D341Med (cell line): ENCODE results near the gene XIRP1.

Source experiments
- DNase-seq: peaks from one replicate; pipeline ENCODE4 v3.0.0; 2012; ENCODE audit warnings: low spot score

The XIRP1 gene

GRCh38 chr3:39208463-39209055, 16.2 kb upstream of the XIRP1 start:
- peak; percentile 60 for DNase-seq

DNA sequence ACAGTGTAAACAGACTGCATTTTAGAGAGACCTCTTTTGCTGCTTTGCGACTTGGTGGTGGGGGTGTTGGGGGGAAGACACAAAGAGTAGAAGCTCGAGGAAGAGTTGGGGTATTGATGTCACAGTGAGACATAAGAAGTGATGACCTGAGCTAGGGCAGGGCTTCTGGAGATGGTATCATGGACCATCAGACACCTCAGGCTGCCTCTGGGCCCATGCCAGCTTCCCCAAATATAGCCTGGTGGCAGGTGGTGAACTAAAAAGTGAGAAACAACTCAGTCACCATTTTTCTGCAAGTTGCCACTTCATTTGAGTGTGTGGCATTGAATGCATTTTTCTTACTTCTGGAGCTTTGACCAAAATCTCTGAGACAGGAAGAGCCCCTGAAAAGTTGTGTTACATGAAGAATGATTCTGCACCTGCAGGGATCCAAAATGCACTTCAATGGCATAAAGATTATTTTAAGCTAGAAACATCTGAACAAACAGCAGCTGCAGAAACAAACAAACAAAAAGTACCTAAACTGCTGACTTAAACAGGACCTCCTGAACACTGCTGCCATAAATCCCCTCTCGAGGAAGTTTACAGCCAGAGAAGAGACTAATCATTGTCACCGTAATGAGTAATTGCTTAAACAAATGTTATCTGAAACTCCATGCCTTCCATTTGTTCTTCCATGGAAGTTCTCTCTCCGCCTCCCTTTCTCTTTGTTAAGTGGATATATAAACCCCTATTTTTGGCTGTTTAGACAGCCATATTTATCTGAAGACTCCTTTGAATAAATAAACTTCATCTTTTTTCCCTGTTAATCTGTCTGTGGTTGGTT, 15.2 kb upstream of the XIRP1 start:
- DNase-seq, result no peak

DNA sequence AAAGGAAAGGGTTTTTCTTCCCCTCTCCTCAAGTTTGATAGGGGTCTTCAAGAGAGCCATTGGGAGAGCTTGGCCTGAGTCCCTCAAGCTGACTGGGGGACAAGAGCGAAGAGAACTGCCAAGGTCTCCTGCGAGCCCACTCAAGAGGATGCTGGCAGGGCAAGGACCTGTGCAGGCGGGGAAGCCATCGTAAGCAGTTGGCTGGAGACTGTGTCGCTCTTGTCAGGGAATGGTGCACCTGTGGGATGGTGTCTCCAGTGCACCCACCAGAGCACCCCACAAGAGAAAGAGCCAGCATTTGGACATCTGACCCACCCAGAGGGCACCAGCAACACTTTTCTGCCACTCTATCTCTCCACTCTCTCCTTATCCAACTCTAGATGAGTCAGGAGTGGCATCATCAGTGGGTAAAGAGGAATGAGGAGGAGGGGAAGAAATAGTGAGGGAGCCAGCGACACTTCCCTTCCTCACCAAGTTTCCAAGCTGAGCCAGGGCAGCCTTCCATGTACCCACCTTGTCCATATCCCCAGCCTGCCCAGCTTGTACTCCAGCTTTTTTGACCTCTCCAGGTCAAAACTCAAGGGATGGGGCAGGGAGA, 13.6 kb upstream of the XIRP1 start:
- no peak for DNase-seq

GRCh38 chr3:39205131-39205530, 12.7 kb upstream of the XIRP1 start:
- no peak for DNase-seq

GRCh38 chr3:39203860-39204259, 11.5 kb upstream of the XIRP1 start:
- DNase-seq, result no peak

DNA sequence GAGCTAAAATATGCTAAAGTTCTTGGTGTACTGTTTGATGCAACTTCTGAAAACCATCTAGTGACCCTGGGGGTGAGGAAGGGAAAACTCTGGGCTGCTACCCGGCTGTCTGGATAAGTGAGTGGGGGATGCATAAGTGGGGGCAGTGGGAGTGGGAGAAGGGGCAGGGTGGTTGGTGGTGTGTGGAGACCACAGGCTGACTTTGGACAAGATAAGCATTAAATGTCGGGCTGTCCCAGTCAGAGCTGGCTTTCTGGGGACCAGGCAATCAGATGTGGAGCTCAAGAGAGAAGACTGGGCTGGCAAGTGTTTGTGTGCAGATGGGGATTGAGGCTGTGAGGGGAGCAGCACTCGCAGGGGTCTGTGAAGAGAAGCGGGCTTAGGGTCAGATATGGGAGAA, 11.0 kb upstream of the XIRP1 start:
- no peak for DNase-seq

GRCh38 chr3:39202094-39202493, 9.7 kb upstream of the XIRP1 start:
- no peak for DNase-seq

DNA sequence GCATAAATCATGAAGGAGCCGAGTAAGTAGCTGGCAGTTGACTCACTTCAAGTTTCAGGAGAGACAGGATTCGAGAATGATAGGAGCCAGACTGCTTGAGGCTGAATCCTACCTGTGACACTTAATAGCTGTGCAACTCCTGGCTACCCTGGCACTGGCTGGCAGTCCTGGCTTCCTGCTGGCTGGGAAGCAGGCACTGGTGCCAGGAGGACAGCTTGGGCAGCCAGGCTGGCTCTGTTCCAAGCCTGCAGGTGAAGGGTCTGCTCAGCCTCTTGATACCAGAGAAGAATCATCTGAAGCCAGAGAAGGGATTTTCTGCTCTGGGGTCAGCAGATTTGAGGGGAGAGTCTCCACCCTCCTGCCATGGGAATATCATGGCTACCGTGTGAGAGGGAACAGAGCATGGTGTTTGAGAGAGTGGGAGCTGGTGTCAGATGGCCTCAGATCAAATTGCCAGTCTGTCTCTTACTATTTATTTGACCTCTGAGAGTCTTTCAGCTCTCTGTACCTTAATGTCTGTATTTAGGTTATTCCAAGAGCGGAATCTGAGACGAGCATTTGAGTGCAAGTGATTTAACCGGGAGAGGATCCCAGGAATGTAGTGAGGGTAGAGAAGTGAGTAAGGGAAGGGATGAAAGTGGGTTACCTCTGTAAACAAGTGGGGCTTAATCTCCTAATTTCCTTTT, 4.4 kb upstream of the XIRP1 start:
- no peak for DNase-seq

GRCh38 chr3:39196034-39196433, 3.6 kb upstream of the XIRP1 start:
- DNase-seq, result no peak

DNA sequence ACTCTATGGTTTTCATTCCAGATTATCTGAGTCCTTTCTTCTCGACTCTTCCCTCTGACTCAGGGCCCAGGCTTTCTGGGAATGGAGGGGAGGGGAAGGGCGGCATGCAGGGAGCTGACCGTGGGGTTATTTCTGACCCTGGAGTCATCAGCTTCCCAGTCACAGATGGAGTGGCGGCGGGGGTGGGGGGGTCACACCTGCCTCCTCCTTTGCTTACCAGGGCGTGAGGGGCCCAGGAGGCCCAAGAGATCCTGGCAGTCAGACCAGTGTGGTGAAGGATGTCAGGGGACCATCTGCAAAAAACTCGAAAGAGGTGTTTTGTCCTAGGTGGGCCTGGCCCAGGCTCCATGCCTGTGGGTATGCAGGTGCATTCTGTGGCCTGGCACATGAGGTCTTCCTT, 996 bp upstream of the XIRP1 start:
- no peak for DNase-seq

- no peak for DNase-seq
Measured at GRCh38 chr3:39191773-39192172, 622 bp downstream of the XIRP1 start.

- no peak for DNase-seq
Measured at GRCh38 chr3:39191111-39191510, 1.3 kb downstream of the XIRP1 start.

DNA sequence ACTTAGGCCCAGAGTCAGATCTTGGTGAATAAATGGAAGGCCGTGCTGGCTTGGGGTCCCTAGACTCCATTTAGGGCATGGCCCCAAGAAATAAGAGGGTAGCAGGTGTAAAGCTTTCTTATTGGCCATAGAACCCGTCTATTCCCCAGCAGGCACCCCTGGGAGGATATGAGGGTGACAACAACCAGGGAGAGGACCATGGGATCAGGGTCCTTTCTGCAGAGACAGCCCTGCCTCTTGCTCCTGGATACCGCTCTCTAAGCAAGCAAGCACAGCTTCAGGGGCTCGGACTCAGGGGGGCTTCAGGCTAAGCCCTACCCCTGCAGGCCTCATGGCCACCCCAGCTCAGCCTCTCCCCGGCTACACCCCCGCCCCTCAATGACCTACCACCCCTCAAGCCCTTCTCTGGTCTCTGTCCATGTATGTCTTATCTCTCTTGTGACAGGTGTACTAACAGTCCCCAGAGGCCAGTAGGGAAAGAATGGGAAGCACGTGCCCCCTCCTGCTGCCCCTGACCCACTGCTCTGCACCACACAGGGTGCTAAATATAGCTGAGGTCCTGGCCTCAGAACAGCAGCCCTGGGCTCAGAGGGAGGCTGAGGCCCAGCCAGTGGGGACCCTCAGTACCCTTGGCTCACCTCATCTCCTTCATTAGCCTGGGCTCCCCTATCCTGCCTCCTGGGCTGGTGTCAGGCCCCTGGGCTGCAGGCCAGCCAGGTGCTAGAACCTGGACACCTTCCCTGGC, 1.9 kb downstream of the XIRP1 start:
- DNase-seq, result no peak

DNA sequence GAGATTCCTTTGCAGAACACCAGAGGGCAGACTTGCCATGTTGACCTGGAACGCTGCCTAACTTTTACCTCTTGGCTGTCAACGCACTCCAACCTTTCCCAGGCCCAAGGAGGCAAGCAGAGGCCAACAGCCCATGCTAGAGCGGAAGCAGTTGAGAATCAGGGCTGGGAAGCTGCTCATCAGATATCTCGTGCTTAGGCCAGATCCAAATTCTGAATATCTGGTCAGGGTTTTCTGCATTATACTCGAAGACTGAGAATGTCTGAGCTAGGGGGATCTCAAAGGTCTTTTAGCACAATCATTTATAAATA, 2.5 kb downstream of the XIRP1 start:
- peak; percentile 79 for DNase-seq

GRCh38 chr3:39189150-39189958, 3.0 kb downstream of the XIRP1 start:
- no peak for DNase-seq

DNA sequence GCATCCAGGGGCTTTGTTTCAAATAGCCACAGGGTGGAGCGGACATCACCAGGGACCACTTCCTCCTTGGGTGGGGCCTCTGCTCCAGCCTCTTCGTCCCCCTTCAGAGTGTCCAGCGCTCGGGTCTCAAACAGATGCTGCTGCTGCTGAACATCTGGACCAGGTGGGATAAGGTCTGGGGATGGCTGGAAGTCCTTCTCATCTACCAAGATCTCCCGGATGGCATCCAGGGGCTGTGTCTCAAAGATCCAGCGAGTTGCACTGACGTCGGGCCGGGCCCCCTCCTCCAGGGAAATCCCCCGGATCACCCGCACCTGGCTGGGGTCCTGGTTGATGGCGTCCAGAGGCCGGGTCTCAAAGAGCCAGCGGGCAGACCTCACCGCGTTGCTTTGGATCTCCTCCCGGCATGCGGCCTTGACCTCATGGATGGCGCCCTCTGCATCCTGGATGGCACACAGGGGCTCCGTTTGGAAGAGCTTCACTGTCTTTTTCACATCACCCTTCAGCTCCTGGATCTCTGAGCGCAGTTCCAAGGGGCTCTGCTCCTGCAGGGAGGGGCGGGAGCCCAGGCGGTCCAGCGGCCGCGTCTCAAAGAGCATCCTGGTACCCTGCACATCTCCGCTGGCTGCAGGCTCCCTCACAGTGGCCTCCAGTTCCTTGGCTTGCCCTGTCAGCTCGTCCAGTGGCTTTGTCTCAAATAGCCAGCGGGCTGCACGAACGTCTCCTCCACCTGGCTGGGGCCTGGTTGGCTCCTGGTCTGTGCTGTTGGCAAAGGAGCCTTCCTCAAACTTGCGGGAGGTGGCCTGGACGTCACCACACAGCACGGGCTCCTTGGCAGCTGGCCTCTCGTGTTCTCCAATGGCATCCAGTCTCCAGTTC, 3.9 kb downstream of the XIRP1 start:
- DNase-seq, result no peak

DNA sequence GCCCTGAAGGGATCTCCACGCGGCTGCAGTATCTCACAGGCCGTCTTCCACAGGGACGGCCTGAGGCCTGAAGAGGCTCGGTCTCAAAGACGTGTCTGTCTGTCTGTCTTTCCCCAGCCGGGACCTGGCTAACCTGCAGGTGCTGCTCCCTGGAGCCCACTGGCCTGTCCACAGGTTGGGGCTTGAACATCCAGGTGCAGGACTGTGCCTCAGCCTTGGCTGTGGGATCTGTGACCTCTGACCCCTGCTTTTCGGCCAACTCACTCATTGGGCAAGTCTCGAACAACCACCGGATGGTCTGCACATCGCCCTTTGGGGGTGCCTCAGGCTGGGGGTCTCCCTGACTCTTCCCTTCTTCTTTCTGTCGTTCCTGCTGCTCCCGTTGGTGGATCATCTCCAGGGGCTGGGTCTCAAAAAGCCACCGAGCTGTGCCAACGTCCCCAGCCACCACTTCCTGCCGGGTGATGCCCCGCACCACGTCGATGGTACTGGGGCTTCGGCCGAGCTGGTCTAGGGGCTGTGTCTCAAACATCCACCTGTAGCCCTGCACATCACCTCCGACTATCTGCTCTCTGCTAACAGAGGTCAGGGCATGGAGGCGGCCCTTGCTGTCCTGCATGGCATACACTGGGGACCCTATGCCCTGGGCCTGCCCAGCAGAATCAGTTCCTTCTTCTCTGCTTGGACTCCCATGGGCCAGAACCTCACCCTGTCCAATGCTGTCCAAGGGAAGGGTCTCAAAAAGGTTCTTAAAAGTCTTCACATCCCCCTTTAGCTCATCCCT, 4.8 kb downstream of the XIRP1 start:
- no peak for DNase-seq

DNA sequence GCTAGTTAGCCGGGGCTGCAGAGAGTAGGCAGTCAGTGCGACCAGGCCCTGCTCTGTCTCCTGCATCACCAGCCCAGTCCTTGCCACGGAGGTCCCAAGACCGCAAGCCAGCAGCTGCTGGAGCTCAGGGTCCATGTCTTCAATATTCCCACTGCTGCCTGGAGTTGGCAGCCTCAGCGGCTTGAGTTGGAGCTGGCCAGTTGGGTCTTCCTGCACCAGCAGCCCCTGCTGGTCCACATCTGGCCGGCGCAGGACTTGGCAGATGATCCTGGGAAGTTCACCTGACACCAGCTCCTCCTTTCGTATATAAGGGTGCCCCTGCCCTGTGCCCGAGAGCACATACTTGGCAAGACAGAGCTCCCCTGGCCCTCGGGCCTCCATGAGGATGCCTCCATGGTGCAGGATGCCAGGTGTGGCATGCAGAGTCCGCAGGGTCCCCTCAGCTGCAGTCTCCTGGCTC, 5.7 kb downstream of the XIRP1 start:
- DNase-seq, result no peak

- DNase-seq, result no peak
Measured at GRCh38 chr3:39185959-39186691, 6.3 kb downstream of the XIRP1 start.
